GM12878 (cell line): Measurements from ENCODE around the gene TRIM32. TPM values are rescaled to one million over a fixed set of nuclear protein-coding genes. Genes with fewer than 3 reads are reported as not detected.

ENCODE experiments used
- ATAC-seq: fragments of 200-7000 bp; cut with Tn5 transposase; 3 replicates; pipeline ENCODE4 v1.9.1; 2020; ENCODE audit warnings: mild to moderate bottlenecking, moderate library complexity
- BruUV-seq: library from RNA; stranded (reverse); fragments of 400-500 nt; replicated peaks from 2 replicates; lab custom pipeline; 2021; lab: Mats Ljungman, UMichigan
- CTCF ChIA-PET: fragments of 300-600 bp; sonication (Branson Sonifier 250); formaldehyde crosslinking; extraction: SDS; loops from one replicate; lab custom pipeline; 2021; ENCODE audit warnings: inconsistent platforms; lab: Yijun Ruan, JAX
- POLR2A ChIA-PET: fragments of 350-600 bp; formaldehyde crosslinking; extraction: SDS; loops from one replicate; lab custom pipeline; 2021; ENCODE audit warnings: inconsistent platforms; lab: Charles Lee
- RAD21 ChIA-PET: fragments of 300-600 bp; sonication (Branson Sonifier 250); formaldehyde crosslinking; loops from one replicate; lab custom pipeline; 2023; ENCODE audit warnings: antibody characterized with exemption; ENCODE audit not compliant: unreplicated experiment; lab: Charles Lee
- SMC1A ChIA-PET: fragments of 300-600 bp; sonication (Branson Sonifier 250); formaldehyde crosslinking; loops from one replicate; lab custom pipeline; 2023; ENCODE audit not compliant: unreplicated experiment, uncharacterized antibody; lab: Charles Lee
- DNase-seq: peaks from one replicate; pipeline ENCODE4 v3.0.0-alpha.2; 2011; ENCODE audit warnings: low read depth, low spot score
- FAIRE-seq: peaks from 3 replicates; lab custom pipeline; 2011; peaks lifted over from hg19 to GRCh38; lab: Jason Lieb, UNC
- H2AFZ ChIP-seq: 2 replicates; pipeline ENCODE4 v1.6.0; 2011; ENCODE audit warnings: low read depth, low read length, control low read depth; ENCODE audit not compliant: control insufficient read depth
- H3K27ac ChIP-seq: 2 replicates; pipeline ENCODE4 v1.5.1; 2011; ENCODE audit warnings: control low read depth; ENCODE audit not compliant: control insufficient read depth, insufficient read depth
- H3K27me3 ChIP-seq, 2 experiments: replicated peaks in 1 of 2; 2 replicates each; pipeline versions ENCODE4 v1.6.0 to v1.6.1; 2011; ENCODE audit warnings: low read length in 1 of 2; ENCODE audit not compliant: control insufficient read depth in 2 of 2, insufficient read depth in 2 of 2
- H3K36me3 ChIP-seq, 2 experiments: 2 replicates each; pipeline ENCODE4 v1.5.1; 2011; ENCODE audit warnings: low read length in 1 of 2; ENCODE audit not compliant: control insufficient read depth in 2 of 2, insufficient read depth in 2 of 2
- H3K4me1 ChIP-seq: 2 replicates; pipeline ENCODE4 v1.6.1; 2011; ENCODE audit warnings: mild to moderate bottlenecking, low read length, moderate library complexity, mixed read lengths; ENCODE audit not compliant: control insufficient read depth, insufficient read depth
- H3K4me2 ChIP-seq: 2 replicates; pipeline ENCODE4 v1.6.0; 2011; ENCODE audit warnings: control low read depth; ENCODE audit not compliant: control insufficient read depth, insufficient read depth
- H3K4me3 ChIP-seq: fragments of 200-600 bp; sonication (generic); 2 replicates; pipeline ENCODE4 v1.5.1; 2016
- H3K79me2 ChIP-seq: 2 replicates; pipeline ENCODE4 v1.6.0; 2011; ENCODE audit warnings: low read length; ENCODE audit not compliant: control insufficient read depth, insufficient read depth
- H3K9ac ChIP-seq: 2 replicates; pipeline ENCODE4 v1.8.0; 2011; ENCODE audit warnings: low read length, control low read depth, mixed read lengths; ENCODE audit not compliant: control insufficient read depth, insufficient read depth
- H3K9me3 ChIP-seq: replicated peaks from 3 replicates; pipeline ENCODE4 v1.5.1; 2011; ENCODE audit warnings: mild to moderate bottlenecking, low read length; ENCODE audit not compliant: control insufficient read depth, insufficient read depth
- H4K20me1 ChIP-seq: 2 replicates; pipeline ENCODE4 v1.6.0; 2011; ENCODE audit not compliant: control insufficient read depth, insufficient read depth
- CBFB ChIP-seq: IDR thresholded peaks from 2 replicates; pipeline ENCODE4 v1.6.1; 2016; ENCODE audit warnings: antibody characterized with exemption, low read depth
- ELK1 ChIP-seq: IDR thresholded peaks from 2 replicates; pipeline ENCODE4 v1.6.1; 2012; ENCODE audit warnings: low read depth, low read length, improper control_type of control experiment
- JUND ChIP-seq: IDR thresholded peaks from 2 replicates; pipeline ENCODE4 v1.6.1; 2012; ENCODE audit warnings: low read depth, mild to moderate bottlenecking, low read length, improper control_type of control experiment, moderate library complexity
- POLR2AphosphoS2 ChIP-seq: IDR thresholded peaks from 2 replicates; pipeline ENCODE4 v1.6.1; 2011; ENCODE audit warnings: low read depth, mild to moderate bottlenecking, low read length, improper control_type of control experiment, moderate library complexity
- RAD21 ChIP-seq: IDR thresholded peaks from 2 replicates; pipeline ENCODE4 v1.6.1; 2011; ENCODE audit warnings: mild to moderate bottlenecking, low read depth, low read length, moderate library complexity; ENCODE audit not compliant: insufficient read depth
- RAD51 ChIP-seq: fragments of 450-650 bp; IDR thresholded peaks from 2 replicates; pipeline ENCODE4 v1.6.1; 2016; ENCODE audit warnings: moderate library complexity, mild to moderate bottlenecking, inconsistent platforms
- SMAD5 ChIP-seq: IDR thresholded peaks from 2 replicates; pipeline ENCODE4 v1.6.1; 2016; ENCODE audit warnings: antibody characterized with exemption, low read depth
- SRF ChIP-seq, 2 experiments: IDR thresholded peaks; 2 replicates each; pipeline ENCODE4 v1.6.1; 2011; ENCODE audit warnings: low read depth in 2 of 2, low read length in 2 of 2, mild to moderate bottlenecking in 1 of 2, moderate library complexity in 1 of 2
- WGBS: methylation state at CpG from one replicate; pipeline ENCODE4 v1.1.6; 2016; ENCODE audit warnings: low lambda C conversion rate; ENCODE audit not compliant: insufficient replicate concordance, insufficient coverage; ENCODE audit errors: missing lambda C conversion rate; 5-methylcytosine and 5-hydroxymethylcytosine counted together
- in situ Hi-C: fragments of 300-500 bp; cut with MboI; formaldehyde crosslinking; loops from 9 replicates; pipeline ENCODE4 v1.14.3; 2018; ENCODE audit warnings: mixed read lengths
- intact Hi-C: fragments of 100-400 bp; cut with micrococcal nuclease; formaldehyde crosslinking; loops from one replicate; pipeline ENCODE4 v1.14.2; 2022; ENCODE audit not compliant: unreplicated experiment
- polyA plus RNA-seq, 11 experiments: library from polyadenylated mRNA; depleted of rRNA in 4 of 11; unstranded in 6 of 11; stranded (reverse) in 5 of 11; fragments of >200 nt; fragmentation: Nextera tagmentation in 4 of 11; fragmentation: Illumina TruSeq in 1 of 11; extraction: Ambion mirVana in 4 of 11; extraction: Trizol in 1 of 11; gene quantifications; 1 replicate in 1 of 11; 2 replicates in 10 of 11; pipeline versions ENCODE4 v1.2.1 to v1.2.3, GENCODE V29; 2011 to 2016; ENCODE audit warnings: inconsistent platforms in 2 of 11, missing spikeins in 2 of 11, low read depth in 1 of 11
- total RNA-seq, 4 experiments: library from RNA; depleted of rRNA in 3 of 4; stranded (reverse); fragments of >200 nt in 3 of 4; fragmentation: Illumina TruSeq in 1 of 4; extraction: Trizol in 1 of 4; gene quantifications; 2 replicates each; pipeline versions ENCODE4 v1.2.1 to v1.2.3, GENCODE V29; 2013 to 2021

Gene TRIM32
- total and polyA plus RNA-seq, 10 of the 15 experiments (the other 5 are each of a cell fraction or from before 2014, with no cell fraction given) = 7.1 to 23.8 (median 12.2) TPM

- no peak overlapping the region for H3K9ac ChIP-seq
- 96% methylated on average over 1 of the region's 1 CpG for WGBS
- BruUV-seq = no TSS peak
- POLR2A ChIA-PET = no interaction called here
- H3K36me3 ChIP-seq = no peaks in the 10 kb centered on the region
- no peak overlapping the region for H3K4me2 ChIP-seq
- CTCF ChIA-PET = interaction anchor here (1.3 kb wide), 1 partner anchor 31 kb away, joined by 4 read pairs; no protein-coding TSS in a partner anchor
- H3K79me2 ChIP-seq = no peaks in the 10 kb centered on the region
- H3K27ac ChIP-seq = no peak overlapping the region
- H3K4me3 ChIP-seq = no peak overlapping the region
- in situ Hi-C loops (no loop called here), intact Hi-C loops (no loop called here)
- RAD21 ChIA-PET = no interaction called here
- FAIRE-seq (no peak), ATAC-seq (no peak), DNase-seq (no peak)
- TF ChIP-seq ELK1 (no peak), RAD21 (no peak), JUND (no peak), SMAD5 (no peak), RAD51 (no peak), CBFB (no peak), POLR2AphosphoS2 (no peak), SRF (IDR thresholded peaks at IDR 0.05; ENCODE audit: low read depth in 2 of 2, low read length in 2 of 2) (no peak)
- peaks cover 10% of the 10 kb centered on the region; the same call in 2 of the 3 replicates for H3K9me3 ChIP-seq
- H2AFZ ChIP-seq = no peak overlapping the region
- H3K27me3 ChIP-seq = no peaks in the 10 kb centered on the region
- no peaks in the 10 kb centered on the region for H3K4me1 ChIP-seq
- SMC1A ChIA-PET = interaction anchor here (0.7 kb wide), 1 partner anchor 105 kb away, joined by 3 read pairs; no protein-coding TSS in a partner anchor
- no peaks in the 10 kb centered on the region for H4K20me1 ChIP-seq
Observed at GRCh38 chr9:116673375-116673774, 13.7 kb upstream of the TRIM32 start.
